Upper lobe of left lung (tissue), 6 donors: ENCODE results near the gene TRPC4. TPM values are rescaled to one million over a fixed set of nuclear protein-coding genes. Genes with fewer than 3 reads are reported as not detected.

ENCODE experiments used
- ATAC-seq, 2 donors: fragments of 200-7000 bp; cut with Tn5 transposase; one replicate each; pipeline ENCODE4 v1.9.1; 2022; ENCODE audit warnings: mild to moderate bottlenecking in 2 of 2, moderate library complexity in 2 of 2; ENCODE audit not compliant: low FRiP score in 2 of 2
- DNase-seq, 2 donors: peaks; one replicate each; pipeline ENCODE4 v3.0.0-alpha.2; 2019 to 2020
- H3K27ac ChIP-seq, 4 donors: fragments of 200-600 bp; sonication (generic); one replicate each; pipeline ENCODE4 v1.5.1; 2016 to 2019
- H3K27me3 ChIP-seq, 4 donors: fragments of 200-600 bp; sonication (generic); one replicate each; pipeline ENCODE4 v1.5.1; 2017 to 2019
- H3K36me3 ChIP-seq, 4 donors: fragments of 200-600 bp; sonication (generic); one replicate each; pipeline ENCODE4 v1.5.1; 2016 to 2019
- H3K4me1 ChIP-seq, 4 donors: fragments of 200-600 bp; sonication (generic); one replicate each; pipeline ENCODE4 v1.5.1; 2018 to 2019
- H3K4me3 ChIP-seq, 4 donors: fragments of 200-600 bp; sonication (generic); one replicate each; pipeline ENCODE4 v1.5.1; 2017 to 2019; ENCODE audit warnings: mild to moderate bottlenecking in 2 of 4, moderate library complexity in 1 of 4
- H3K9me3 ChIP-seq, 4 donors: fragments of 200-600 bp; sonication (generic); one replicate each; pipeline ENCODE4 v1.5.1; 2018 to 2019
- CTCF ChIP-seq, 6 experiments: fragments of 450-650 bp in 4 of 6; fragments of 200-600 bp in 2 of 6; sonication (generic) in 2 of 6; IDR thresholded peaks; one replicate each; pipeline ENCODE4 v1.5.1; 2016 to 2019; ENCODE audit warnings: antibody characterized with exemption in 6 of 6
- EP300 ChIP-seq, 4 donors: sonication (generic); formaldehyde crosslinking; IDR thresholded peaks; one replicate each; pipeline ENCODE4 v1.5.1; 2017; ENCODE audit warnings: antibody characterized with exemption in 4 of 4, control low read depth in 2 of 4
- POLR2A ChIP-seq, 4 donors: fragments of 450-650 bp; IDR thresholded peaks; one replicate each; pipeline ENCODE4 v1.5.1; 2016 to 2017; ENCODE audit warnings: antibody characterized with exemption in 4 of 4, mild to moderate bottlenecking in 2 of 4
- POLR2AphosphoS5 ChIP-seq, 2 donors: sonication (generic); formaldehyde crosslinking; IDR thresholded peaks; one replicate each; pipeline ENCODE4 v1.5.1; 2017; ENCODE audit warnings: antibody characterized with exemption in 2 of 2
- WGBS, 2 donors: methylation state at CpG; one replicate each; pipeline ENCODE4 v1.1.5; 2017 to 2018; 5-methylcytosine and 5-hydroxymethylcytosine counted together
- total RNA-seq, 6 donors: library from RNA; depleted of rRNA in 4 of 6; stranded (reverse); fragments of >200 nt in 4 of 6; gene quantifications; one replicate each; pipeline versions ENCODE4 v1.1.0 to v1.2.1, GENCODE V29; 2016 to 2021
- donor health status: DM: no; HTN: no; CAD: no; lungs with moderate emphysema.
- donor health status: DM: no; HTN: yes; CAD: no; lungs with severe emphysema.

The TRPC4 gene
- 1 to 10 TPM in 5 of 6 donors, under 1 TPM in 1; 0.39 to 6.3 (median 1.8) TPM for total RNA-seq

- Histone ChIP-seq H3K4me3 (peak within 1 kb of the TSS in 3 of 4 donors; percentile 30 to 45 (median 44)), H3K27ac (peak within 1 kb of the TSS in 3 of 4 donors; percentile 7 to 55 (median 46)), H3K27me3 (peaks cover 0 to 11% (median 3%) of the 10 kb centered on the region in 4 donors), H3K9me3 (no peaks in the 10 kb centered on the region), H3K4me1 (peaks cover 4 to 15% (median 9%) of the 10 kb centered on the region in 4 donors), H3K36me3 (no peaks in the 10 kb centered on the region)
- WGBS, 2 donors, result 2 to 4% methylated on average over 13 to 21 of the region's 43 CpGs
- TF ChIP-seq POLR2A (IDR thresholded peaks at IDR 0.05), result no peak
- peak in 1 of 6 experiments; percentile 12 for TF ChIP-seq CTCF (IDR thresholded peaks at IDR 0.05)
- peak; percentile 47 to 73 for ATAC-seq
- DNase-seq, result peak; percentile 22 to 85
Observed at GRCh38 chr13:37869756-37870488, at the start of gene TRPC4. TRPC4 (minus strand) TSS chr13:37869772; CDS start chr13:37783333, 86,439 bp downstream.

- H3K27me3 ChIP-seq, result no peaks in the 10 kb centered on the region
- no peak overlapping the region for H3K27ac ChIP-seq
- H3K4me3 ChIP-seq, result no peak overlapping the region
- no peaks in the 10 kb centered on the region for H3K4me1 ChIP-seq
- no peaks in the 10 kb centered on the region for H3K9me3 ChIP-seq
- TF ChIP-seq POLR2A (IDR thresholded peaks at IDR 0.05) (no peak), EP300 (IDR thresholded peaks at IDR 0.05) (no peak), POLR2AphosphoS5 (IDR thresholded peaks at IDR 0.05) (no peak), CTCF (IDR thresholded peaks at IDR 0.05) (no peak)
- DNase-seq, result no peak
- no peak for ATAC-seq
- no peaks in the 10 kb centered on the region for H3K36me3 ChIP-seq
- WGBS, 2 donors, result 53 to 55% methylated on average over 4 of the region's 4 CpGs
Observed at GRCh38 chr13:37918751-37919150, 49.2 kb upstream of the TRPC4 start.

- H3K9me3 ChIP-seq, result no peaks in the 10 kb centered on the region
- H3K4me1 ChIP-seq, result no peaks in the 10 kb centered on the region
- no peaks in the 10 kb centered on the region for H3K27me3 ChIP-seq
- H3K27ac ChIP-seq, result no peak overlapping the region
- TF ChIP-seq POLR2AphosphoS5 (IDR thresholded peaks at IDR 0.05) (no peak), CTCF (IDR thresholded peaks at IDR 0.05) (no peak), EP300 (IDR thresholded peaks at IDR 0.05) (no peak), POLR2A (IDR thresholded peaks at IDR 0.05) (no peak)
- no peak for DNase-seq
- no peak for ATAC-seq
- H3K4me3 ChIP-seq, result no peak overlapping the region
- WGBS, 2 donors, result 66 to 71% methylated on average over 3 of the region's 3 CpGs
- H3K36me3 ChIP-seq, result no peaks in the 10 kb centered on the region
Observed at GRCh38 chr13:37918116-37918714, 48.6 kb upstream of the TRPC4 start.

GRCh38 chr13:37914781-37915391 is 45.3 kb upstream of the TRPC4 start:
- Histone ChIP-seq H3K27me3 (no peaks in the 10 kb centered on the region), H3K27ac (no peak overlapping the region), H3K9me3 (no peaks in the 10 kb centered on the region), H3K4me1 (no peaks in the 10 kb centered on the region), H3K36me3 (no peaks in the 10 kb centered on the region), H3K4me3 (no peak overlapping the region)
- no peak for ATAC-seq
- 44 to 68% methylated on average over 2 of the region's 2 CpGs for WGBS, 2 donors
- TF ChIP-seq POLR2A (IDR thresholded peaks at IDR 0.05) (no peak), CTCF (IDR thresholded peaks at IDR 0.05) (no peak), POLR2AphosphoS5 (IDR thresholded peaks at IDR 0.05) (no peak), EP300 (IDR thresholded peaks at IDR 0.05) (no peak)
- no peak for DNase-seq
